AG08396 (cell line): ENCODE data around the gene PFN4.
"Not testable (repeated sequence)": the region's sequence is repeated elsewhere in the genome, so short reads cannot be mapped to it uniquely, and the experiment has no call there.

Experiments used
- DNase-seq: peaks from one replicate; pipeline ENCODE4 v3.0.0; 2012; ENCODE audit warnings: low spot score, mixed read lengths

PFN4 gene, protein sequence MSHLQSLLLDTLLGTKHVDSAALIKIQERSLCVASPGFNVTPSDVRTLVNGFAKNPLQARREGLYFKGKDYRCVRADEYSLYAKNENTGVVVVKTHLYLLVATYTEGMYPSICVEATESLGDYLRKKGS

DNA sequence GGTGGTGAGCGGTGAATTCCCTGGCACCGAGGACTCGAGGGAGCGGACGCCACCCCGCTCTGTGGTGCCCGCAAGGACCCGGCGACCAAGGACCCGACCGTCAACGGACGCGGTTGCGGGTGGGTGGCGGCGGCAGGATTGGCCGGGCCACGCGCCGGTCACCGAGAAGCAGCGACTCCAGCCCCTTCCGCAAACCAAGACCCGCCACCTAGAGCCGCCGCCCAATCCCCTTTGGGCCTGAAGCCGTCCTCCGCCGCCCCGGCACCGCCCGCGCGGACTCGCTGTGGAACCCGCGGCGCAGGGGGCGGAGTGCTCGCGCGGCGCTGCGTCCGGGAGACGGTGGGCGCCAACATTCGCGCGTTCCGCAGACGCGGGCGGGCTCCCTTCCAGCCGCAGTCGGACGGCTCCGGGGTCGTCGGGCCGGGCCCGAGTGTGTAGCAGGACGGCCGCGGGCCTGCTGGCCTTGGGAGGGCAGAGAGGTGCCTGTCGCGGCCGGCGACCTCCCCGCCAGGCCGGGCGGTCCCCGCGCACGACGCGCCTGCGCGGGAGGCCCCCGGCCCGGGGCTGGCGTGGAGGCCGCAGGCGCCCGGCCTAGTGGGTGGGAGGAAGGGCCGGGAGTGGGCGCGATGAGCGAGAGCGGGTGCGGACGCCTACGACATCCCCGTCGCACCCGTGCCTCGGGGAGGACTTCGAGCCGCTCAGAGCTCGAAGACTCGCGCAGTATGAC, at the start of gene PFN4, which contains the start of gene FAM228B:
TSS of gene PFN4 (minus strand) at position 140 of the 727 bp plus-strand sequence. CDS start 799 bp downstream, outside the sequence.
TSS of gene FAM228B (plus strand) at position 275 of the 727 bp plus-strand sequence. CDS start 893 bp downstream, outside the sequence.
- peak; percentile 96 for DNase-seq

DNA sequence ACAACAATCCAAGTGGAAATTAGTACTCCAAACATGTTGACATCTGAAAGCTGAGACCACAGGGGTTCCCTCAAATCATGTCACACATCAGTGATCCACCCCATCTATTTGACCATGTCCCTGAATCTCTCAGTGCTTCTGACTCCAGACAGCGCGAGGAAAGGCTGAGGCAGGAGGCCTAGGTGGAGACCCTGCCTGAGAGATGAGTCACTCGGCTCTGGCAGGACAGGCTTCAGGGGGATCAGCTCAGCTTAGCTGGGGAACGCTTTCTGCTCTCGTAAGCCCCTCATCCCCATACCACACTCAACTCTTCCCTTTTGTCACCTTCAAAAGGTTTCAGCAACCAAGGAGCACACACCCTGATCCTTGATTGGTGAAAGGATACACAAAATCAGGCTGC, 45.9 kb upstream of the PFN4 start:
- DNase-seq = no peak

DNA sequence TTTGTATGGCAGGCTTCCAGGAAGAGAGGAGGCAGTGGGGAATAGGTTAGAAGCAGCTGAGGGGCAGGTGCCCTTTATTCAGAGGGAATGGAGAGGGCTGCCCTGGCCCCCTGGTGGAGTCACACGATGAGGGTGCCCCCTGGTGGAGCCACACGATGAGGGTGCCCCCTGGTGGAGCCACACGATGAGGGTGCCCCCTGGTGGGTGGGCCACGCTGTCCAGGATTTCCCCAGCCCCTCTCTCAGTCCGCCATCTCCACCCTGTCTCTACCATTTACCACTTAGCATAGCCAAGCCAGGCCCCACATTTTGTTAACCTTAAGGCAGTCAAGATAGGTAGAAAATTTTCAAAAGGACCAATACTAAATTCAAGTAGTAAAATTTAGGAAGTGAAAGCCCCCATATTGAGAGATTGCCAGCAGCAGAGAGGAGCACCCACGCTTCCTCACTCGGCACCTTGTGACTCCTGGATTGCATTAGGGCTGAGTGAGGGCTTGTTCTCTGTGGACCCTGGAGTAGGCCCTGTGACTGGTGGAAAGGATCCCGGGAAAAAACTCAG, 41.4 kb upstream of the PFN4 start:
- DNase-seq = peak; percentile 20

DNA sequence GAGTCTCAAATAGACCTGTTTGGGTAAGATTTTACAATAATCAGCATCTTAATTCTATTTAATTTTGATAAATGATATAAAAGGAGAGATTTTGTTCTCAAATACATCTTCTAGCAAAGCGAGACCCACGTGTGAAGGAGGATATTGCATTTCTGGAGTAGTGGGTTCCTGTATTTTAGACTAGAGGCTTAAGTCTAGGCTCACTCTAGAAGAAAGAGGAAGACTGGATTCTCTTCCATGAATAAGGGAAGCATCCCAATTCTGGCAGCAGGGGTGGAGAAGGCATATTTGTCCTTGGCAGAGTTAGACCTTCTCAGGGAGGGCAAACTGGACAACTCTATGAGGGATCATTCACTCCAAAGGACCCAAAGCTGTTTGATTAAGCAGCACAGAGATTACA, 40.5 kb upstream of the PFN4 start:
- no peak for DNase-seq

DNA sequence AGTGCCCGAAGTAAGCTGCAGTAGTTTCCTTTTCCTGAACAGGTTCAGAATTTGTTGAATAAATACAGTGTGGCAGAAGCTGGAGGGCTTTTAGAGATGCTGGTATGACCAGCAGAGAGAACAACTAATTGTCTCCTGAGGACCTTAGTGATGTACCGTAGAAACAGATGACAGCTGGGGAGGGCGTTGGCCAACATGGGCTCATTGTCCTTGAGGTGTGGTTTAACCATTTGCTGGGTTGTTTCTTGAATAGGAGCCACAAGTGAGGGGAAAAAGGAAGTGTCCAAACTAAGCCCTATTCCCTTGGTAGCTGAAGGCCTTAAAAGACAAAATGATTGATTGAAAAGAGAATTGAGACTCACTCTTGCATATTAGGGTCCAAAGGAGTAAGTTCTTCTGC, 40.1 kb upstream of the PFN4 start:
- no peak for DNase-seq

DNA sequence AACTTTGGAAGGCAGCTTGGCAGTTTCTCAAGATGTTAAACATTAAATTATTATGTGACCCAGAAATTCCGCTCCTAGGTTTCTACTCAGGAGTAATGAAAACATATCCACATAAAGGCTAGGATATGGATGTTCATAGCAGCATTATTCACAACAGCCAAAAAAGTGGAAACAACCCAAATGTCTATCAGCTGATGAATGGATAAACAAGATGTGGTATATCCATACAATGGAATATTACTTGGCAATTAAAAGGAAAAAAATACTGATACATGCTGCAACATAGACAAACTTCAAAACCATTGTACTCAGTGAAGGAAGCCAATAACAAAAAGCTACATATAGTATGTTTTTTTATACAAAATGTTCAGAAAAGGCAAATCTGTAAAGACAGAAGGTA, 39.4 kb upstream of the PFN4 start:
- no peak for DNase-seq

DNA sequence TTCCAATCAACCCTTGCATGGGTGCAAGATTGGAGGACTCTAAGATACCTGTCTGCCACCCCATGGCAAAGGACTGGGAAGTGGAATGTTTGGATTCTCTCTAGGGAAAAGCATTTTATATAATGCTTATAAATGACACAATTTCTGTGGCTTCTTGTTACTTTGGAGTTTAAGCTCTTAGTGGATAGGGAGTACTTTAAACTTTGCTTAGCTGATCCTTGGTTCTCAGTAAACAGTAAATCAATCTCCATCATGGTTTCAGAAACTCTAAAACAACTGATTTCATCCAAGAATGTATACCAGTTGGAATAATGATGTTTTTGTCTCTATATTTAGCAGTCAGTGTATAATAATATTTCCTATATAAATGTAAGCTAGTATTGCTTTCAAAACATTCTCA, 37.6 kb upstream of the PFN4 start:
- no peak for DNase-seq

DNA sequence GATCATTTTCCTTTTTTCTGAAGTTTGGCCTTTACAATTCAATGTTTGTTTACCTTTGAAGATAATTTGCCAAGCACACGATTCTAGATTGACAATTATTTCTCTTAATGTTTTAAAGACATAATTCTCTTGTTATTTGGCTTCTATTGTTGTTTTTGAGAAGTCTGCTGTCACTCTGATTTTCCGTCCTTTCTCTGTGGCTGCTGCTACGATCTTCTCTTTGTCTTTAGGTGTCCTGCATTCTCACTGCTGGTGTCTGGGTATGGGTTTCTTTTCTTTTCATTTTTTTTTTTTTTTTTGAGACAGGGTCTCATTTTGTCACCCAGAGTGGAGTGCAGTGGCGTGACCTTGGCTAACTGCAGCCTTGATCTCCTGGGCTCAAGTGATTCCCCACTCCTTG, 36.6 kb upstream of the PFN4 start:
- DNase-seq = no peak

DNA sequence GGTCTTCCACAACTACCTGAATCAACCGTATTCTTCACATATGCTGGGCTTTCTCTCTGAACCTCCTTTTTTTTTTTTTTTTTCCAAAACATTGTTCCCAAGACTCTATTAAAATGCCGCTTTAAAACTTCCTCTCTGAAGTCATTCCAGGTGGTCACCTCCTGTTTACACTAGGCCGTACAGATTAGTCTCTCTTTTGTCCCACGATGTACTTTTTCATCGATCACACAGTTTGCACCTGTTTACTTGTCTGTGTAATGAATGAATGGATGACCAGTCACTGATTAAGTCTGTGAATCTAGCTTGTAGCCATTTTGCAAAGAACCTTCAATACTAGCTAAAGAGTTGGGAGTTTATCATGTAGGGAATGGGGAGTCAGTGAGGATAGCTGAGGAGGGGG, 35.0 kb upstream of the PFN4 start:
- DNase-seq = no peak

DNA sequence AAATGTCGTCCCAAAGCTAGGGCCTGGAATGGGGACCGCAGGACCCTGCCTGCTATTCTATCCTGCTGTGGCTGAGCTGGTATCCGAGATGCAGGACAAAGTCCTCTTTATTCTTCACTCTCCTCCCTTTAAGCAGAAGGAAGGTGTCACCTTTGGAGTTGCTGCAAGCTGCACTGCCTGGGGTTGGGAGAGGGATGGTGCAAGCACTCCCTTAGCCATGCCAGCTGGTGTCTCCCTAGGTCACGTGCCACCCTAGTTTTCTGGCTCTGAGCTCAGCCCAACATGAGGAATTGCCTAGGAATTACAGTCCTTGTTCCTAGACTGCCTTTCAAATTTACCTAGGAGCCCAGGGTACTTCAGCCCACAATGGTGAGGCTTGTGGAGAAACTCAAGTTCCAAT, 30.3 kb upstream of the PFN4 start:
- DNase-seq = no peak

DNA sequence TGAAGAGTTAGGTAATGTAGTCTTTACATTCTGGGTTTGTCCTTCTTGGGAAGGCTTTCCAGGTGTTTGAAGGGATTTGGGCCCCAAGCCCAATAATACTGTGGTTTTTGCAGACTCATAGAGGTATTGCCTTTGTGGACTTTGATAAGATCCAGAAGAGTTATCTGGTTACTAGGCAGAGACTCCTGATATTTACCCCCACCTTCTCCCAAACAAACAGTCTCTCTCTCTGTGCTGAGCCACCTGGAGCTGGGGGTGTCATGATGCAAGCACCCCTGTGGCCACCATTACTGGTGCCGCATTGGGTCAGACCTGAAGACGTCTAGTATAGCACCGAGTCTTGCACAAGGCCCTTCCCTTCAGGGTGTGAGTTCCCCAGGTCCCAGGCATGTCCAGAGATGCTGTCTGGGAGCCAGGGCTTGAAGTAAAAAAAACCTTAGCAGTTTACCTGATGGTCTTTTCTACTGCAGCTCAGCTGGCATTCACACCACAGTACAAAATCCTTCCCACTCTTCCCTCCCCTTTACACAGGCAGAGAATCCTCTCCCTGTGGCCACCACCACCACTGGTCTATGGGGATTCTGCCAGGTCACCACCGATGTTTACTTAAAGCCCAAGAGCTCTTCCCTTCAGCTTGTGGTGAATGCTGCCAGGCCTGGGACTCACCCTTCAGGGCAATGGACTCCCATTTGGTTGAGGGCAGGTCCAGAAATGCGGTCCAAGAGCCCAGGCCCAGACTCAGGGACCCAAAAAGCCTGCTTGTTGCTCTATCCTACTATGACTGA, 29.5 kb upstream of the PFN4 start:
- DNase-seq = no peak

DNA sequence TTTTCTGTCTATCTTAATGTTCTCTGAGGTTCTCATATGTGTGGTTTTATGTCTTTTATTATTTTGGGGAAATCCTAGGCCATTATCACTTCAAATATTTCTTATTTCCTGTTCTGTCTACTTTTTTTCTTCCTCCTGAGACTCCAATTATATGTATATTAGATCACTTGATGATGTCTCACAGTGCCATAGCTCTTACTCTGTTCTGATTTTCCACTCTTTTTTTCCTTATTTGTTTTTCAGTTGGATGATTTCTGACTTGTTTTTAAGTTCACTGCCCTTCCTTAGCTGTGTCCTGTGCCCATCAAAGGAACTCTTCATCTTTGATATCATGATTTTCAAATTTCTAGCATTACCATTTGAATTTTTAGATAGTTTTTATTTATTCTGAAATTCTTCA, 24.2 kb upstream of the PFN4 start:
- no peak for DNase-seq

DNA sequence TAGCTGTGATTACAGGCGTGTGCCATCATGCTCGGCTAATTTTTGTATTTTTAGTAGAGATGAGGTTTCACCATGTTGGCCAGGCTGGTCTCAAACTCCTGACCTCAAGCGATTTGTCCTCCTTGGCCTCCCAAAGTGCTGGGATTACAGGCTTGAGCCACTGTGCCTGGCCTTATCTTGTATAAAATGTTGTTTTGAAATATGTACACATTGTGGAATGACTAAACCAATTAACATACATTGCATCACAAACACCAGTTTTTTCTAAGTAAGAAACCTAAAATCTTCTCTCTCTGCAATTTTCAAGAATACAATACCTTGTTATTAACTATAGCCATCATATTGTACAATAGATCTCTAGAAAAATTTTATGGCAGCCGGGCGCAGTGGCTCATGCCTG, 17.2 kb upstream of the PFN4 start:
- not testable (repeated sequence) for DNase-seq

DNA sequence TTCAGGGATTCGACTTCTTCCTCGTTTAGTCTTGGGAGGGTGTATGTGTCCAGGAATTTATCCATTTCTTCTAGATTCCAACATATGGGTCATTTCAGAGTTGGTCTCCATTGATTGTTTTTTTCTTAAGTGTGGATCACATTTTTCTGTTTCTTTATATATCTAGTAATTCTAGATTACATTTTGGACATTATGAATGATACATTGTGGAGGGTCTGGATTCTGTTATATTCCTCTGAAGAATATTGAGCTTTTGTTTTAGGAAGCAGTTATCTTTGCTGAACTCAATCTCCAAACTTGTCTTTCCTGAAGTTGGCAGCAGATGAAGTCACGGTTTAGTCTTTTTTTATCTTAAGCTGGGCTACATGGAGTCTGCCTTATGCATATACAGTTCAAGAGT, 9.4 kb upstream of the PFN4 start:
- no peak for DNase-seq

DNA sequence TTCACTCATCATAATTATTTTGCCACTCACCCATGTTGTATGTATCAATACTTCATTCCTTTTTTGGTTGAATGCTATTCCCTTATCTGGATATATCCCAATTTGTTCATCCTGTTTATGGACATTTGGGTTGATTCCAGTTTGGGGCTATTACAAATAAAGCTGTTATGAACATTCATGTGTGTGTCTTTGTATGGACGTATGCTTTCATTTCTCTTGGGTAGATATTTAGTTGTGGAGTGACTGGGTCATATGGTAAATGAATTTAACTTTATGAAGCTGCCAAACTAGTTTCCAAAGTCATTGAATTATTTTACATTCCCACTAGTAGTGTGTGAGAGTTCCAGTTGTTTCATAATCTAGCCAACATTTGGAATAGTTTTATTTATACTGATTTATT, 2.8 kb upstream of the PFN4 start:
- no peak for DNase-seq

DNA sequence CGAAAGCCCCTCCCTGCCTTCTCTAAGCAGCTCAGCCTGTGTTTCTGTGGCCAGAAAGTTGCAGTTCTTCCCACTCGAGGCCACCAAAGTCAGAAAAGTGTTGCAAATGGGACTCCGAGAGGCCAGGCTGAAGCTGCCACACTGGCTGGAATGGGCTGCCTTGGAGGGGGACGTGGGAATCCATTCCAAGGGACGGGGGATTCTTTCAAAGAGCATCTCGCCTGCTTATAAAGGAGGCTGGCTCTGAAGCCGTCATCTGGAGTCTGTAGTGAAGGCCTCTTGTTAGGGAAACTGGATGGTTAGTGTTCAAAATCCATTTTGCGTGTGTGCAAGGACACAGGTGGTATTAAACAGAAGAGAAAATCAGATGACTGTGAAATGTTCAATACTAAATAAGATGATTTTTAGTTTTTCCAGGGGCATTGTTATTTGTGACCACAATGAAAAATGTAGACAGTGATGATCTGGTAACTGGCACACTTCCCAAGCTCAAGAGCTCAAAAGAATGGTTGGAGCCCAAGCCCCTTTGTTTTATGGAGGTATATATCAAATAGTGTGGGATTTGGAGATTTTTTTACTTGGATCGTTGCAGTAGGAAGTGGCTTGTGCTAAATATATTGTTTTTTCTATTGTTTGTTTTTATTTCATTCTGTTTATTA, 917 bp upstream of the PFN4 start:
- no peak for DNase-seq

DNA sequence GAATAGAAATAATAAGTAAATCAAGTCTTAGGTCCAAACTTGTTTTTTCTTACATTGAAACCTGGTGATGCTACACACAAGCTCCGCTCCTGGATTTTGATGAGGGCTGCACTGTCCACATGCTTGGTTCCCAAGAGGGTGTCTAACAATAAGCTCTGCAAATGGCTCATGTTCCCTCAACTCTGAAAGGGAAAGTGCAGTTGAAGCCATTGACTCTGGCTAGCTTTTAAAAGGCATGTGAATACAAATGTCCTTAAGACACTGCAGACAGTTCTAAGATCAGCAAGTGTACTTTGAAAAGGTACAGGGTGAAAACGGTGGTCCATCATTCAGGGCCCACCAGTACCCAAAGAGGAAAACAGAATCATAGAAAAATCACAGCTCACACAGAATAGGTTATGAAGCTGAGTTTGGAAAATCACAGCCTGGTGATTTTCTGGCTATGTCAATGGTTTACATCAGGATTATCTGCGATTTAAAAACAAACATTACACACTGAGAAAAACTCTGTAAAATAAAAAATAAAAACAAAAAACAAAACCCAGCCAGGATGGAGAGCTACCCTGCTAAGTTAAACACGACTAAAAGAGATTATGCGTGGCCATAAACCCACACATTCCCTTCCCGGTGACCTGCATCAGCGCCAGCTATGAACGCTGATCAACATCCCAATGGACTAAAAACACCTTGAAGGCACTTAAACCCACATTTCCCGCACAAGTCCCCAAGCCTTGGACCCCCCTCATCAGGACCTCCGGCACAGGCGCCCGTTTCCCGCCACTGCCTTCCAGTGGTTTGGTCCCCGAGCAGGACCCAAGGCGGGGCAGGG, 554 bp downstream of the PFN4 start:
- DNase-seq = no peak

DNA sequence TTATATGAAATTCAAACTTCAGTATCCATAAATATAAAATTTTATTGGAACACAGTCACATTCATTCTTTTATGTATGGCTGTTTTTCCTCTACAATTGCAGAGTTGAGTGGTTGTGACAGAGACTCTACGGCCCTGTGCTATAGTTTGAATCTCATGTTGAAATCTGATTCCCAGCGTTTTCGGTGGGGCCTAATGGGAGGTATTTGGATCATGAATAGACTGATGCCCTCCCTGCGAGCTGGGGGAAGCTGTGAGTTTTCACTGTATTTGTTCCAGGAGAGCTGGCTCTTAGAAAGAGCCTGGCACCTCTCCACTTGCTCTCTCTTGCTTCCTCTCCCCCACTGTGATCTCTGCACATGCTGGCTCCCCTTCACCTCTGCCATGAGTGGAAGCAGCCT, 1.7 kb downstream of the PFN4 start:
- DNase-seq = no peak

DNA sequence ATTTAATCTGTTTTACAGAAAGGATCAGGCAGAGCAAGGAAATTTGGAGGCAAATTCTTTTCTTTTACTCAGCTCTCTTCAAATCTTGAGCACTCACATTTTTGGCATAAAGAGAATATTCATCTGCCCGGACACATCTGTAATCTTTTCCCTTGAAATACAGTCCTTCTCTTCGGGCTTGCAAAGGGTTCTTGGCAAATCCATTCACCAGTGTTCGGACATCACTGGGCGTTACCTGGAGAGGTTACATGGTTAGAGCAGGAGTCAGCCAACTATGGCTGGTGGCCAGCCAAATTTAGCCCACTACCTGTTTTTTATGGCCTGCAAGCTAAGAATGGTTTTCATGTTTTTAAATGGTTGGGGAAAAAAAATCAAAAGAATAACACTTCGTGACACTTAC, 2.1 kb downstream of the PFN4 start:
- DNase-seq = no peak

DNA sequence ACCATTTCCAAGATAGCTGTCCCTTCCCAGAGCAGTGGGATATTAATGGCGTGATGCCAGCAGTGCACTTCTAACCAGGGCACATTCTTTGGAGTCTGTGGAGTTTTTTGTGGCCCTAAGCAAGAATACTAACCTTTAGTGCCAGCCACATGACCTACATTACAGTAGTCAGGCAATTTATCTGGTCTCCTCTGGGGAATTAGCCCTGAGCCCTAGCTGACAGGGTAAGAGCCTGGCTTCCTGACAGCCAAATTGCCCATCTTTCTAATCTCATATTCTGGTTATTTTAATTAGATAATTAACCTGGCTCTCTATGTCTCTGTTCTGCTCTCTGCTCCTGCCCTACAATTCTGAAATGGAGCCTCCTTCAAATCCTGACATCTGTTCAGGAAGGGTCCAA, 5.2 kb downstream of the PFN4 start:
- DNase-seq = no peak

DNA sequence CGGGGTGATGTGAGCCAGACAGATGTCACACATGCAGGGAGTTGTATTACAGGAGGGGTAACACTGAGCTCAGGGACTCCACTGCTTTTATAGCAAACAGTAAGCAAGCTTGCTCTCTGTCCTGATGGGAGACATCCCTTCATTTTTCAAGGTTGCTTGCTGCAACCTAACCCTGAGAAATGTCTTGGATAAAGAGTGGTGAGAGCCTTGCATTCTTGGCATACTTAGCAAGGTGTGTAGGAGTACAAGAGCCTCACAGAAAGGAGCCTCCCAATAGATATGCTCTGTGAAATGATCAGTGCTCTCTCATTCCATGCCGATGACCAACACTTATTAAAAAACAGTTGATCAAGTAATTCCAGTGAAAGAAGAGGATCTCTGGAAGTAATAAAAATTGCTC, 8.1 kb downstream of the PFN4 start:
- DNase-seq = no peak
